HG02763 (cell line): Measurements from ENCODE around the gene DNASE1L2.

ENCODE experiments used
- ATAC-seq: cut with Tn5 transposase; IDR thresholded peaks from one replicate; pipeline ENCODE4 v1.9.1; 2021; ENCODE audit warnings: mild to moderate bottlenecking, moderate library complexity; ENCODE audit not compliant: unreplicated experiment

DNASE1L2 gene, protein sequence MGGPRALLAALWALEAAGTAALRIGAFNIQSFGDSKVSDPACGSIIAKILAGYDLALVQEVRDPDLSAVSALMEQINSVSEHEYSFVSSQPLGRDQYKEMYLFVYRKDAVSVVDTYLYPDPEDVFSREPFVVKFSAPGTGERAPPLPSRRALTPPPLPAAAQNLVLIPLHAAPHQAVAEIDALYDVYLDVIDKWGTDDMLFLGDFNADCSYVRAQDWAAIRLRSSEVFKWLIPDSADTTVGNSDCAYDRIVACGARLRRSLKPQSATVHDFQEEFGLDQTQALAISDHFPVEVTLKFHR

GRCh38 chr16:2236337-2237101 lies at the start of gene DNASE1L2:
Gene DNASE1L2, plus strand, starts transcription at chr16:2236444. Its CDS starts 373 bp downstream, at chr16:2236817.
- no peak for ATAC-seq

DNA sequence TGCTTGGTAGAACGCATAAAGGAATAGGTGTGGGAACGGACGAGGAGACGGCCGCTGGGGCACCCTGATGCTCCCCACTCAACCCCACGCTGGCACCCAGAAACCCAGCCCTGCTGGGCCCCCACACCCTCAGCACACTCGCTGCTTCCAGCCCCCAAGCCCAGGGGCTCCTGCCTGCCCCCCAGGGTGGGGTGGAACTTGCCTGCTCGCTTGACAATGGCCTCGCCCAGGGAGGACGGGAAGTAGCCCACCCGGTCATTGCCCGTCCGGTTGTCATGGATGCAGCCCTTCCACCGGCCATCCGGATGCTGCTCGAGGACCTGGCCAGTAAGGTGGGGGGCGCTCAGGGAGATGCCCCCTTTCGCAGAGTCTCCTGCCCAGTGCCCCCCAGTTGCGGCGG lies 49.7 kb upstream of the DNASE1L2 start:
- no peak for ATAC-seq

- ATAC-seq, result no peak
Observed at GRCh38 chr16:2187212-2187611, 49.0 kb upstream of the DNASE1L2 start.

DNA sequence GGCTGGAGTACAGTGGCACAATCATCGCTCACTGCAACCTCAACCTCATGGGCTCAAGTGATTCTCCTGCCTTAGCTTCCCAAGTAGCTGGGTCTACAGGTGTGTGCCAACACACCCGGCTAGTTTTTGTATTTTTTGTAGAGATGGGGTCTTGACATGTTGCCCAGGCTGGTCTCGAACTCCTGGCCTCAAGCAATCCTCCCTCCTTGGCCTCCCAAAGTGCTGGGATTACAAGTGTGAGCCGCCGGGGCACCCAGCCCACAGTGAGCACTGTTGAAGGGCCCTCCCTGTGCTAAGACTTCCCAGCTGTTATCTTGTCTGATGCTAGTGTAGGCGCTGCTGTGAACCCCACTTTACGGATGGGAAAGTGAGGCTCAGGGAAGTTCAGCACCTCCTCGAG lies 47.8 kb upstream of the DNASE1L2 start:
- no peak for ATAC-seq

DNA sequence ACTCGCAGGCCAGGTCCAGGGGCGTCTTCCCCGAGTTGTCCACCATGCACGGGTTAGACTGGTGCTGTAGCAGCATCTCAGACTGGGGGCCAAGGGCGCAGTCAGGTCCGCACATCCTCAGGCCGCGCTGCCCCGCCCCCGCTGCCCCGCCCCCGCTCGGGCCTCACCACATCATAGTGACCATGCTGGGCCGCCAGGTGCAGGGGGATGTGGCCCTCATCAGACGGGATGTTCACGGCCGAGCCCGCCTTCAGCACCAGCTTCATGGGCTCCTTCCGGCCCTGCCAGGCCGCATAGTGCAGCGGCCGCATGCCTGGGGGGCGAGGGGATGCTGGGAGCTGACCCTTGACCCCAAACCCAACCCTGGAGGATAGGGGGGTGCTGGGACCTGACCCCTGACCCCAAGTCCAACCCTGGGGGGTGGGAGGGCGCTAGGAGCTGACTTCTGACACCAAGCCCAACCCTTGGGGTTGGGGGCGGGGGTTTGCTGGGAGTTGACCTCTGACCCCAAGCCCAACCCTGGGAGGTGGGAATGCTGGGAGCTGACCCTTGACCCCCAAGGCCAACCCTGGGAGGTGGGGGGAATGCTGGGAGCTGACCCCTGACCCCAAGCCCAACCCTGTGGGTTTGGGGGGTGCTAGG lies 46.9 kb upstream of the DNASE1L2 start:
- ATAC-seq, result no peak

DNA sequence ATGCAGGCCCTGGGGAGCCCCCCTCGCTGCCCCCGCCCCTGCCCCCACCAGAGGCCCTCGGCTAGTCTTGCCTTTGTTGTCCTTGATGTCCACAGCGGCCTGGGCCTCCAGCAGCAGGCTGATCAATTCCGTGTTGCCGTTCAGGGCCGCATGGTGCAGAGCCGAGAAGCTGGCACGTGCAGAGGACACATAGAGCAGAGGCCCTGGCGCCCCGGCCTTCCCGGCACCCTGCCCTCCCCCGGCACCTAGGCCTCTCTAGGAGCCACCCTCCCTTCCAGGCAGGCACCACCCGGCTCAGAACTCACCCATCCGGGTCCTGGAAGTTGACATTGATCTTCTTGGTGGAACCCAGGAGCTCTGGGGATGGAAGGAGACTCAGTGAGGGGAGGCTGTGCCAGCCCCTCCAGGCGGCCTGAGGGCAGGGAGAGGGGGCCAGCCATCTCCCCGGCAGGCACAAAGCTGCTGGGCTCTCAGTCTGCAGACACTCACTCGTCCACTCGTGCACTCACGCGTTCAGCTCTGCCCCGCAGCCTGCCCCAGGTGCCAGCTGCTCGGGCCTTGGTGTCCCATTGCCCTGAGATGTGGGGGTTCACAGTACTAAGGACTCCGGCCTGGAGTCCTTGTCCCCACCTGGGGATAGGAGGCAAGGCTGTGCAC lies 46.1 kb upstream of the DNASE1L2 start:
- no peak for ATAC-seq

GRCh38 chr16:2190659-2191445 lies 45.4 kb upstream of the DNASE1L2 start:
- no peak for ATAC-seq

GRCh38 chr16:2191446-2191706 lies 44.9 kb upstream of the DNASE1L2 start:
- no peak for ATAC-seq

GRCh38 chr16:2194166-2194834 lies 41.9 kb upstream of the DNASE1L2 start:
- no peak for ATAC-seq

GRCh38 chr16:2194852-2195321 lies 41.4 kb upstream of the DNASE1L2 start:
- ATAC-seq, result no peak

- no peak for ATAC-seq
Observed at GRCh38 chr16:2195322-2196161, 40.7 kb upstream of the DNASE1L2 start.

- ATAC-seq, result no peak
Observed at GRCh38 chr16:2196162-2196980, 39.9 kb upstream of the DNASE1L2 start, which contains the start of gene CASKIN1. Gene CASKIN1, minus strand, starts transcription at chr16:2196605. Its CDS starts 173 bp downstream, at chr16:2196432.

DNA sequence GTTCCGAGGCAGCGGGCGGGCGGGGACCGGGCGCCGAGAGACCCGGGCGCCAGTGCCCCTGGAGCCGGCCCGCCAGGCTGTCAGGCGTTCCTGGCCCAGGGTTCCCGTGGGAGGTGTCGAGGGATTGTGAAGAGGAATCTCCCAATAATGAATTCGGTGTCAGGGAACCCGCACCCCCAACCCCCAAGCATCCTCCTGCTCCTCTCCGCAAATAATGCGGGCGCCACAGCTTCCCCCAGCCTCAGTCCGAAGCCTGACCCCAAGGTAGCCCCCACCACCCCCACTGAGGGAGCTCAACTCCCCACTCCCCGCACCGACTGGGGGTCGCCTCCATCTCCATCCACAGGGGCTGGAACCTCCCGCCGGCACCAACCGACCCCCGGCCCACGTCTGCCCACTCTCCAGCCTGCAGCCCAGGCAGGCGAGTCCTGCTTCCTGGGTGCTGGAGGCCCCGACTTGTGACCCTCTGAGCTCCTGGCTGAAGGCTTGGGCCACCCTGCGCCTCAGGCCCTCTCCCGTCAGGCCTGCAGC lies 39.2 kb upstream of the DNASE1L2 start:
- ATAC-seq, result no peak

- no peak for ATAC-seq
Observed at GRCh38 chr16:2197765-2198164, 38.5 kb upstream of the DNASE1L2 start.

DNA sequence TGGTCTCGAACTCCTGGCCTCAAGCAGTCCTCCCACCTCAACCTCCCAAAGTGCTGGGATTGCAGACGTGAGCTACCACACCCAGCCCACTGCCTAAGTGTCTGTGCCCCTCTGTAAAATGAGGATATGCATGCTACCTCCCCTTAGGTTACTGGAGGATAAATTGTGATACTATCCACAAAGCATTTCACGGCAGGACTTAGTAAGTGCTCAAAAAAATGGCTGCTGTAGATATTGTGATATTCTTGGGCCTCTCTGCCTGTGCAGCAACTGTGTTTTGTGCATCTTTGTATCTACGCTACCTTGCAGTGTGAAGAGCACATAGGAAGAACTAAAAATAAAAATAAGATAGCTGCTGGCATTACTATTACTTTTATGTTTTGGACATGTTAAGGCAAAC lies 38.0 kb upstream of the DNASE1L2 start:
- no peak for ATAC-seq

DNA sequence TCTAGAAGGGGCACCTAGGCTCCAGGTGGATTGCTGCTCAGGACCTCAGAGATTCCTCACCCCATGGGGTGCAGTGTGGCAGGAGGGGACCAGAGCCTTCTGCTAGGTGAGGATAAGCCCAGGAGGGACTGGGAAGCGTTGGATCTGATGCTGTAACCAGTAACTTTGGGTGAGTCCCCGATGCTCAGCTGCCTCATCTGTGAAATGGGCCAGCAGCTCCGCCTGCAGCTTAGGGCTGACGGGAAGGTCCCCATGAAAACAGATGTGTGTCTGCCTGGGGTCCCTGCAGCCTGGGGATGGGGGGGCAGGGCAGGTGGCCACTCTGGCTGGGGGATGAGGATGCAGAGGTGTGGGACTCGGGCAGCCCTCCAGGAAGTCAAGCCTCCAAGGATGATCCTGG lies 37.1 kb upstream of the DNASE1L2 start:
- no peak for ATAC-seq

DNA sequence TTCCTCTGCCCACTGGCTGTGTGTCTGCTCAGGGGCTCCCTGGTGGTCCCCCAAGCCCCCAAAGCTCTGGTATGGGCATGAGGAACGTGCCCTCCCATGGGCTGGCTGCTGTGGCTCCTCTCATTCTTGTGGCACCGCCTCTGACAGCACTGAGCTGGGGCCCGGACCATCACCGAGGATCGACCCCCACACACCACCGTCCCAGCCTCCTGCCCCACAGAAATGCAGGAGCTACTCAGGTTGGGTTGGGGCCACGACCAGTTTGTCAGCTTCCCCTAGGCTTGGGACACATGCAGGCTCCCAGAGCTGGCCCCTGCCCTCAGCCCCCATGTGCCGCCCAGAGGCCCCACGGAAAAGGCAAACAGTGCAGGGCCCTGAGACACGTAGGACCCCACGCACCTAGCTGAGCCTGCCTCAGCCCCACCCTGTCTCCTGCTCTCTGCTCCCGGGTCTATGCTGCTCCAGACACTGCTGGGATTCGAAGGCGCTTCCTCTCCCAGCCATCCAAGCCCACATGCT lies 36.6 kb upstream of the DNASE1L2 start:
- ATAC-seq, result no peak

GRCh38 chr16:2200313-2200712 lies 35.9 kb upstream of the DNASE1L2 start:
- no peak for ATAC-seq
